Endothelial cell of umbilical vein (primary cell): ENCODE data around the gene ITPRIPL2.

Experiments used
- FOS ChIP-seq: IDR thresholded peaks from 2 replicates; pipeline ENCODE4 v1.6.1; 2011; ENCODE audit warnings: mild to moderate bottlenecking, low read length, moderate library complexity, borderline replicate concordance; ENCODE audit not compliant: insufficient read depth
- JUN ChIP-seq: IDR thresholded peaks from 2 replicates; pipeline ENCODE4 v1.6.1; 2011; ENCODE audit warnings: borderline replicate concordance, low read depth; ENCODE audit not compliant: insufficient read length, insufficient read depth
- POLR2A ChIP-seq: IDR thresholded peaks from 2 replicates; pipeline ENCODE4 v1.6.1; 2012; ENCODE audit warnings: low read depth, mild to moderate bottlenecking, control low read depth, low read length
- POLR2AphosphoS5 ChIP-seq: IDR thresholded peaks from 2 replicates; pipeline ENCODE4 v1.6.1; 2012; ENCODE audit warnings: low read depth, mild to moderate bottlenecking, control low read depth, low read length, moderate library complexity; ENCODE audit not compliant: insufficient read depth
- TF ChIP-seq, protein P1 (sequence below), 2 donors: IDR thresholded peaks; 1 replicate in 1 of 2; 2 replicates in 1 of 2; pipeline ENCODE4 v1.5.1; 2011; ENCODE audit warnings: low read length in 2 of 2, mild to moderate bottlenecking in 2 of 2, moderate library complexity in 2 of 2, control low read depth in 1 of 2, inconsistent platforms in 1 of 2, low read depth in 1 of 2; ENCODE audit not compliant: insufficient read depth in 1 of 2; ENCODE audit errors: extremely low read depth in 1 of 2

DNA sequence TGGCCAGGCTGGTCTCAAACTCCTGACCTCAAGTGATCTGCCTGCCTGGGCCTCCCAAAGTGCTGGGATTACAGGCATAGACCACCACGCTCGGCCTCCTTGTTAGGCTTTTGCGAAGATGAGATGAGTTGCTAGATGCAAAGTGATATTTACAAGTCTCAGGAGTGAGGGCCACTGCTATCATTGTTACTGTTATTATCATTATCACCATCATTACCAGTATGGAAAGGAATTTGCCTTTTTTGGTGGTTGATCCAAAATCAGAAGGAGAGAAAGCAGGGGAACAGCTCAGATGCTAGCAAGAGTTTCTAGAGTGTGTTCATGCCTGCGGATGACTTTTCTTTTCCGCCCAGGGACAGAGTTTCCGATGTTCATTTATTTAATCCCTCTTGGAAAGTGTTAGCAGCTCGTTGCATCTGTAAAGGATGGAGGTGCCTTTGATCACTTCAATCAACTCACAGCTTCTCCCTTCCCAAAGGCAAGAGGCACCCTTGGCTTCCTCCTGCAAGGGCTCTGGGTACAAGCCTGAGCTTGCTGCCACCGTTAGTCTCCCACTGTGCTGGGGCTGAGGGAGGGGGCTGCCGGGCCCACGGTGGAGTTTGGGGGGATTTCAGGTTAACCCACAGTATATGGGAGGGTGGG lies 21.6 kb downstream of the ITPRIPL2 start:
- TF ChIP-seq POLR2A (no peak), POLR2AphosphoS5 (no peak), FOS (no peak), JUN (no peak)
- TF ChIP-seq, protein P1, sequence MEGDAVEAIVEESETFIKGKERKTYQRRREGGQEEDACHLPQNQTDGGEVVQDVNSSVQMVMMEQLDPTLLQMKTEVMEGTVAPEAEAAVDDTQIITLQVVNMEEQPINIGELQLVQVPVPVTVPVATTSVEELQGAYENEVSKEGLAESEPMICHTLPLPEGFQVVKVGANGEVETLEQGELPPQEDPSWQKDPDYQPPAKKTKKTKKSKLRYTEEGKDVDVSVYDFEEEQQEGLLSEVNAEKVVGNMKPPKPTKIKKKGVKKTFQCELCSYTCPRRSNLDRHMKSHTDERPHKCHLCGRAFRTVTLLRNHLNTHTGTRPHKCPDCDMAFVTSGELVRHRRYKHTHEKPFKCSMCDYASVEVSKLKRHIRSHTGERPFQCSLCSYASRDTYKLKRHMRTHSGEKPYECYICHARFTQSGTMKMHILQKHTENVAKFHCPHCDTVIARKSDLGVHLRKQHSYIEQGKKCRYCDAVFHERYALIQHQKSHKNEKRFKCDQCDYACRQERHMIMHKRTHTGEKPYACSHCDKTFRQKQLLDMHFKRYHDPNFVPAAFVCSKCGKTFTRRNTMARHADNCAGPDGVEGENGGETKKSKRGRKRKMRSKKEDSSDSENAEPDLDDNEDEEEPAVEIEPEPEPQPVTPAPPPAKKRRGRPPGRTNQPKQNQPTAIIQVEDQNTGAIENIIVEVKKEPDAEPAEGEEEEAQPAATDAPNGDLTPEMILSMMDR (IDR thresholded peaks at IDR 0.05; ENCODE audit: extremely low read depth in 1 of 2, insufficient read depth in 1 of 2, low read depth in 1 of 2, low read length in 2 of 2) = no peak
